ENCODE data around the gene NR1I3.
"Not testable (repeated sequence)": the region's sequence is repeated elsewhere in the genome, so short reads cannot be mapped to it uniquely, and the experiment has no call there.

The NR1I3 gene

GRCh38 chr1:161251579-161251978 lies 13.6 kb upstream of the NR1I3 start:
- no peak for DNase-seq (ENCODE audit: extremely low spot score)
- TF ChIP-seq FOXA1 (IDR thresholded peaks at IDR 0.05): no peak
- TF ChIP-seq ELF4 (IDR thresholded peaks at IDR 0.05): no peak
- no peak for TF ChIP-seq BHLHE40 (IDR thresholded peaks at IDR 0.05; ENCODE audit: borderline replicate concordance)
- no peak for TF ChIP-seq ZNF384 (IDR thresholded peaks at IDR 0.05)
- no peak for TF ChIP-seq PKNOX1 (IDR thresholded peaks at IDR 0.05)
- TF ChIP-seq SP1 (IDR thresholded peaks at IDR 0.05): no peak
- no peak for TF ChIP-seq LEF1 (IDR thresholded peaks at IDR 0.05; ENCODE audit: borderline replicate concordance)
- TF ChIP-seq HDGF (IDR thresholded peaks at IDR 0.05; ENCODE audit: borderline replicate concordance): no peak
- no peak for TF ChIP-seq NFRKB (IDR thresholded peaks at IDR 0.05)
- no peak for TF ChIP-seq FOXK2 (IDR thresholded peaks at IDR 0.05)
- no peak for TF ChIP-seq SUZ12 (IDR thresholded peaks at IDR 0.05)
- TF ChIP-seq L3MBTL2 (conservative IDR thresholded peaks at IDR 0.05): no peak
- no peak for TF ChIP-seq CTBP1 (IDR thresholded peaks at IDR 0.05; ENCODE audit: borderline replicate concordance)
- CTCF ChIA-PET: no interaction called here
- POLR2A ChIA-PET: no interaction called here

- ChIA-PET POLR2A (interaction anchor here (1.9 kb wide), 1 partner anchor 25 kb away, joined by 6 read pairs; the partner anchor contains the start of gene TOMM40L), CTCF (no interaction called here)
- no peak for DNase-seq (ENCODE audit: extremely low spot score)
- TF ChIP-seq CTBP1 (IDR thresholded peaks at IDR 0.05; ENCODE audit: borderline replicate concordance): no peak
- no peak for TF ChIP-seq L3MBTL2 (conservative IDR thresholded peaks at IDR 0.05)
- no peak for TF ChIP-seq SUZ12 (IDR thresholded peaks at IDR 0.05)
These were observed 12.8 kb upstream of the NR1I3 start for GRCh38 chr1:161250829-161251228.

GRCh38 chr1:161250100-161250499 lies 12.1 kb upstream of the NR1I3 start:
- ChIA-PET CTCF (interaction anchor here (0.7 kb wide), 1 partner anchor 41 kb away, joined by 3 read pairs; no protein-coding TSS in a partner anchor), POLR2A (interaction anchor here (1.9 kb wide), 1 partner anchor 24 kb away, joined by 6 read pairs; the partner anchor contains the start of gene TOMM40L)
- not testable (repeated sequence) for DNase-seq (ENCODE audit: extremely low spot score)

GRCh38 chr1:161244888-161245287 lies 6.9 kb upstream of the NR1I3 start:
- TF ChIP-seq PKNOX1 (IDR thresholded peaks at IDR 0.05) (no peak), ARNT (IDR thresholded peaks at IDR 0.05) (no peak)
- ChIA-PET CTCF (no interaction called here), POLR2A (no interaction called here)
- no peak for DNase-seq (ENCODE audit: extremely low spot score)

- POLR2A ChIA-PET: no interaction called here
- TF ChIP-seq FOXK2 (IDR thresholded peaks at IDR 0.05) (no peak), SUZ12 (IDR thresholded peaks at IDR 0.05) (no peak)
- no peak for DNase-seq (ENCODE audit: extremely low spot score)
- CTCF ChIA-PET: no interaction called here
These were observed 4.3 kb upstream of the NR1I3 start for GRCh38 chr1:161242313-161242712.

GRCh38 chr1:161241682-161242081 lies 3.7 kb upstream of the NR1I3 start:
- no peak for DNase-seq (ENCODE audit: extremely low spot score)
- ChIA-PET CTCF (no interaction called here), POLR2A (no interaction called here)
- no peak for TF ChIP-seq LEF1 (IDR thresholded peaks at IDR 0.05; ENCODE audit: borderline replicate concordance)
- no peak for TF ChIP-seq FOXM1 (IDR thresholded peaks at IDR 0.05; ENCODE audit: borderline replicate concordance)
- TF ChIP-seq ARNT (IDR thresholded peaks at IDR 0.05): no peak
- TF ChIP-seq HDGF (IDR thresholded peaks at IDR 0.05; ENCODE audit: borderline replicate concordance): no peak
- TF ChIP-seq PKNOX1 (IDR thresholded peaks at IDR 0.05): no peak
- no peak for TF ChIP-seq SUZ12 (IDR thresholded peaks at IDR 0.05)
- TF ChIP-seq ELF4 (IDR thresholded peaks at IDR 0.05): no peak
- no peak for TF ChIP-seq L3MBTL2 (conservative IDR thresholded peaks at IDR 0.05)
- no peak for TF ChIP-seq NFRKB (IDR thresholded peaks at IDR 0.05)
- TF ChIP-seq FOXA1 (IDR thresholded peaks at IDR 0.05): no peak
- TF ChIP-seq BHLHE40 (IDR thresholded peaks at IDR 0.05; ENCODE audit: borderline replicate concordance): no peak
- no peak for TF ChIP-seq CTBP1 (IDR thresholded peaks at IDR 0.05; ENCODE audit: borderline replicate concordance)
- TF ChIP-seq FOXK2 (IDR thresholded peaks at IDR 0.05): no peak
- TF ChIP-seq SP1 (IDR thresholded peaks at IDR 0.05): no peak
- TF ChIP-seq TARDBP (IDR thresholded peaks at IDR 0.05): no peak
- no peak for TF ChIP-seq ZNF384 (IDR thresholded peaks at IDR 0.05)

- CTCF ChIA-PET: no interaction called here
- TF ChIP-seq SUZ12 (IDR thresholded peaks at IDR 0.05): no peak
- TF ChIP-seq TARDBP (IDR thresholded peaks at IDR 0.05): no peak
- no peak for TF ChIP-seq BHLHE40 (IDR thresholded peaks at IDR 0.05; ENCODE audit: borderline replicate concordance)
- TF ChIP-seq ZNF384 (IDR thresholded peaks at IDR 0.05): no peak
- TF ChIP-seq ARNT (IDR thresholded peaks at IDR 0.05): no peak
- no peak for TF ChIP-seq ELF4 (IDR thresholded peaks at IDR 0.05)
- no peak for TF ChIP-seq NFRKB (IDR thresholded peaks at IDR 0.05)
- TF ChIP-seq HDGF (IDR thresholded peaks at IDR 0.05; ENCODE audit: borderline replicate concordance): no peak
- no peak for TF ChIP-seq SP1 (IDR thresholded peaks at IDR 0.05)
- TF ChIP-seq FOXA1 (IDR thresholded peaks at IDR 0.05): no peak
- no peak for DNase-seq (ENCODE audit: extremely low spot score)
- POLR2A ChIA-PET: interaction anchor here (0.9 to 1.7 kb wide), 2 partner anchors 11 to 78 kb away, joined by 3 to 5 read pairs; partner anchors contain the start of genes SDHC and TOMM40L
These were observed 1.8 kb downstream of the NR1I3 start for GRCh38 chr1:161235957-161236775.

Measured in HEK293T (cell line).